ENCODE data around the gene KIAA1328.

- TF ChIP-seq CTCF (IDR thresholded peaks at IDR 0.05) (no peak), POLR2A (IDR thresholded peaks at IDR 0.05) (no peak)
These were observed 443.3 kb downstream of the KIAA1328 start for GRCh38 chr18:37272226-37272625.

Measured in heart left ventricle (tissue), 13 donors.